ENCODE measurements around the gene HOXD4. TPM values are rescaled to one million over a fixed set of nuclear protein-coding genes. Genes with fewer than 3 reads are reported as not detected.
A peak's percentile ranks its signal among the peaks of the same experiment; 100 is the strongest.

HOXD4 gene
- total RNA-seq, 4 donors from 2014 or later: 0.69 to 3.6 (median 1.3) TPM; not detected in 1

DNA sequence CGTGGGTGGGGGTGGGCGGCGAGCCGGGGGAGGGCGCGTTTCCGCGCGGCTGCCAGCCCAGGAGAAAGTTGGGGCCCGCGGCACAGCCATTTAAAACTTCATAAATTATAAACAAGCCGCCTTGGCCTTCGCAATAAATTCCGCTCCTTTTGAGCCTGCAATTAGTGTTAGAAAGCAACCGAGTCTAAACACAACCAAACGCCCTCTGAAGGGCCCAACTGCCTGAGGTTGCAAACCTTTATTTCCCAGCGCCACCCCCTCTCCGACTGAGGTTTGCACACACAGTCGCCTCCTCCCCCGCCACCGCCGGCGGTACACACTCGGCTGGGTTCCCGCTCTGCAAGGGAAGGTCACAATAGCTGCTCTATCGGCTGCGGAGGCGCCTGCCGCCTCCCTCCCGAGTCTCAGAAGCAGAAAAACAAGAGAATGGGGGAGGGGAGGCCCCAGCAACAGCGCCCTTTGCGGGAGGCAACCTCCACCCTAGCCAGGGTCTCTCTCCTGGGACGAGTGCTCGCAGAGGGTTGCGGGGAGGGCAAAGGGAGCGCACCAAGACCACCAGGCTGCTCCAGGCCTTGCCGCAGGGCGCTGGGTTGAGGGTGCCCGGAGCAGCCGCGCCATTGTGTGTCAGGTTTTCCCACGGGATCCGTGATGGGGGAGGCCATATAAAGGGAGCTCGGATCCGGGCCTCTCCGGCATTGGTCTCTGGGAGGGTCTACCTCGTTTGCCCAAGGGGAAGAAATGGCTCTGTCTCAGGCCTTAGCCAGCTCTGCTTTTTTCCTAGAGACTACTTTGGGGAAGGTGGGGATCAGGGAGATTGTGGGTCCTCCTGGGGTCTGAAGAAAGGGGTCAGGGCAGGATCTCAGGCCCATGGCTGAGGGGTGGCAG lies 23.7 kb downstream of the HOXD4 start:
- no peak for TF ChIP-seq POLR2AphosphoS5 (IDR thresholded peaks at IDR 0.05)
- no peak for TF ChIP-seq POLR2A (IDR thresholded peaks at IDR 0.05)
- no peak for TF ChIP-seq EP300 (IDR thresholded peaks at IDR 0.05)
- TF ChIP-seq, protein P1, sequence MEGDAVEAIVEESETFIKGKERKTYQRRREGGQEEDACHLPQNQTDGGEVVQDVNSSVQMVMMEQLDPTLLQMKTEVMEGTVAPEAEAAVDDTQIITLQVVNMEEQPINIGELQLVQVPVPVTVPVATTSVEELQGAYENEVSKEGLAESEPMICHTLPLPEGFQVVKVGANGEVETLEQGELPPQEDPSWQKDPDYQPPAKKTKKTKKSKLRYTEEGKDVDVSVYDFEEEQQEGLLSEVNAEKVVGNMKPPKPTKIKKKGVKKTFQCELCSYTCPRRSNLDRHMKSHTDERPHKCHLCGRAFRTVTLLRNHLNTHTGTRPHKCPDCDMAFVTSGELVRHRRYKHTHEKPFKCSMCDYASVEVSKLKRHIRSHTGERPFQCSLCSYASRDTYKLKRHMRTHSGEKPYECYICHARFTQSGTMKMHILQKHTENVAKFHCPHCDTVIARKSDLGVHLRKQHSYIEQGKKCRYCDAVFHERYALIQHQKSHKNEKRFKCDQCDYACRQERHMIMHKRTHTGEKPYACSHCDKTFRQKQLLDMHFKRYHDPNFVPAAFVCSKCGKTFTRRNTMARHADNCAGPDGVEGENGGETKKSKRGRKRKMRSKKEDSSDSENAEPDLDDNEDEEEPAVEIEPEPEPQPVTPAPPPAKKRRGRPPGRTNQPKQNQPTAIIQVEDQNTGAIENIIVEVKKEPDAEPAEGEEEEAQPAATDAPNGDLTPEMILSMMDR (IDR thresholded peaks at IDR 0.05): no peak
- Histone ChIP-seq H3K27ac (no peak overlapping the region), H3K4me1 (peaks cover 0 to 32% (median 10%) of the 10 kb centered on the region in 3 donors), H3K36me3 (no peaks in the 10 kb centered on the region), H3K27me3 (peaks cover 100% of the 10 kb centered on the region), H3K4me3 (peak overlapping the region in 1 of 2 donors; percentile 18), H3K9me3 (peaks cover 0 to 13% (median 0%) of the 10 kb centered on the region in 3 donors)
- ATAC-seq: no peak
- 31% methylated on average over 20 of the region's 47 CpGs; no CpG with 5 or more reads in 1 of the 2 donors for WGBS, 2 donors (ENCODE audit: low coverage in 1 of 2)

DNA sequence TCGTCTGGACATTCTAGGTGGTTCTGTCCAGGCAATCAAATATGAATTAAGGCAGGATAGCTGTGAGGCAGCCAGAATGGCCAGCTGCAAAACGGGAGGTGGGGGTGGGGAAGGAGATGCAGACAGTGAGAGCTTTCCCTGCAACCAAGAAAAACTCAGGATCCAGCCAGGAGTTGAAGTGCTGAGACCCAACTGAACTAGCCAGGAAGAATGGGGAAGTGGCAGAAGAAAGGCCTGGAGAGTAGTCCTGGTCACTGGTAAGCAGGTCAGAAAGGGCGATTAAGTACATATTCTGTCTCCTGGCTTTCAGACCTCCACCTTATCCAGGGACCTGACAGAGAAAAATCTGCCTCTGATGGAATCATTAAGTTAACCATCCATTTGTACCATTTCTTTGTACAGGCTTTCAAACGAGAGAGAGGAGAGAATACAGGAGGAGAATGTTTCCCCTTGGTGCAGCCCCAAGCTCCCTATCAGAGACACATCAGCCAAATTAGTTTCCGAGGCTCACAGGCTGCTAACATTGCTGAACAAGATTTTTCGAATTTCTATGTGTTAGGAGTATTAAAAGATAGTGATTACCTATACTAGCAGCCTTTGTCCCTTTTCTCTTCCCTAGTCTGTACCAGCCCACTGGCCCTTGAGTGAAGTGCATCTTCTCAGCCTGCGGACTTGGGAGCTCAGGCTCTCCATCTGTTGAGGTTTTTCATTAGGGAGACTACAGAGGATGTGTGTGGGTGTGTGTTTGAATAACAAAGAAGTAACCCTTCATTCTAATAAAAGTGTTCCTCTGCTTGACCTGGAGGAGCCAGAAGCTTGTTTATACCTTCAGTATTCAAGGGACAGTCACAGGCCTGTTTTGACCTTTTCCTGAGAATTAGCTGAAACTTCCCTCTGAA lies 24.6 kb downstream of the HOXD4 start:
- H3K27ac ChIP-seq: no peak overlapping the region
- H3K4me1 ChIP-seq: peaks cover 0 to 32% (median 10%) of the 10 kb centered on the region in 3 donors
- peaks cover 100% of the 10 kb centered on the region for H3K27me3 ChIP-seq
- no peak for ATAC-seq
- H3K4me3 ChIP-seq: no peak overlapping the region
- no peaks in the 10 kb centered on the region for H3K36me3 ChIP-seq
- TF ChIP-seq EP300 (IDR thresholded peaks at IDR 0.05) (no peak), POLR2A (IDR thresholded peaks at IDR 0.05) (no peak), POLR2AphosphoS5 (IDR thresholded peaks at IDR 0.05) (no peak)
- TF ChIP-seq, protein P1 (IDR thresholded peaks at IDR 0.05): no peak
- peaks cover 0 to 13% (median 0%) of the 10 kb centered on the region in 3 donors for H3K9me3 ChIP-seq
- 69 to 80% methylated on average over 6 to 7 of the region's 7 CpGs for WGBS, 2 donors (ENCODE audit: low coverage in 1 of 2)

- Histone ChIP-seq H3K4me1 (peaks cover 0 to 21% (median 5%) of the 10 kb centered on the region in 3 donors), H3K36me3 (no peaks in the 10 kb centered on the region), H3K27me3 (peaks cover 98% of the 10 kb centered on the region), H3K4me3 (peak overlapping the region in 1 of 2 donors; percentile 36), H3K27ac (peak overlapping the region in 3 of 4 donors; percentile 17 to 56 (median 33)), H3K9me3 (peaks cover 0 to under 1% (median 0%) of the 10 kb centered on the region in 3 donors)
- ATAC-seq: no peak
- TF ChIP-seq POLR2A (IDR thresholded peaks at IDR 0.05): no peak
- TF ChIP-seq EP300 (IDR thresholded peaks at IDR 0.05): no peak
- TF ChIP-seq, protein P1 (IDR thresholded peaks at IDR 0.05): no peak
- no peak for TF ChIP-seq POLR2AphosphoS5 (IDR thresholded peaks at IDR 0.05)
- WGBS, 2 donors (ENCODE audit: low coverage in 1 of 2): 36% methylated on average over 3 of the region's 12 CpGs; no CpG with 5 or more reads in 1 of the 2 donors
These were observed 26.3 kb downstream of the HOXD4 start for GRCh38 chr2:176177580-176178037.

DNA sequence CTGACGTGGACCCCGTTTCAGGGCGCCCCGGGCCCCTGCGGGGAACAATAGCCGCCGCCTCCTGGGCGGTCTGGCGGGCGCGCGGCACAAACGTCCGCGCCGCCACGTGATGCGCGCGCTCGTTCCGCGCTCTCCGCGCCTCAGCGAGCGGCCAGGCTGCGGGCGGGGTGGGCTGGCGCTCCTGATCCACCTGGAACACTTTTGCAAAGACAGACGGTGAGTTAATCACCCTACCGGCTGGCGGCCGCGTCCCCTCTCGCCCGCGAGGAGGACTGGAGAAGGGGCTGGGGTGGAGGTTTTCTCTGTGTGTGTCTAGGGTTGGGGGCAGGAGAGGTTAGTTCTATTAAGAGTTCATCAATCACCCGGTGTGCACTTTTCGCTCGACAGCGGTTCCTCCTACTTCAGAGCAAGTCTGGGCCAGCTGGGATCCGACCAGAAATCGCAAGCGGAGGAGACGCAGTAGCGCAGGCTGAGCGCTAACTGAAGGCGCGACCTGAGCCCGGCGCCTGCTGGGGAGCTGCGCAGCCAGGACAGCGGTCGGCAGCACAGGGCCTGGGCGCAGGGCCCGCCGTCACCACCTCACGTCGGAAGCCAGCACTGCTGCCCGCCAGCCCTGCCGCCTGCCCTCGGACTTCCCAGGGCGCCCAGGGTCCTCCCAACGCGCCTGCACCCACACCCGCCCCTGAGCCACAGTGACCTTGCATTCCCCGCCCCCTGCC lies 26.8 kb downstream of the HOXD4 start:
- Histone ChIP-seq H3K4me3 (peak overlapping the region in 1 of 2 donors; percentile 36), H3K9me3 (no peaks in the 10 kb centered on the region), H3K27ac (peak overlapping the region in 3 of 4 donors; percentile 33 to 57 (median 56)), H3K4me1 (peaks cover 0 to 21% (median 5%) of the 10 kb centered on the region in 3 donors), H3K36me3 (no peaks in the 10 kb centered on the region), H3K27me3 (peaks cover 98% of the 10 kb centered on the region)
- WGBS, 2 donors (ENCODE audit: low coverage in 1 of 2): 0% methylated on average over 1 of the region's 68 CpGs; no CpG with 5 or more reads in 1 of the 2 donors
- peak; percentile 32 for ATAC-seq
- TF ChIP-seq POLR2A (IDR thresholded peaks at IDR 0.05) (no peak), POLR2AphosphoS5 (IDR thresholded peaks at IDR 0.05) (no peak), EP300 (IDR thresholded peaks at IDR 0.05) (no peak)
- TF ChIP-seq, protein P1 (IDR thresholded peaks at IDR 0.05): no peak

Measured in gastroesophageal sphincter (tissue), 4 donors.